ENCODE data around the gene TBC1D10A.

Gene TBC1D10A

DNA sequence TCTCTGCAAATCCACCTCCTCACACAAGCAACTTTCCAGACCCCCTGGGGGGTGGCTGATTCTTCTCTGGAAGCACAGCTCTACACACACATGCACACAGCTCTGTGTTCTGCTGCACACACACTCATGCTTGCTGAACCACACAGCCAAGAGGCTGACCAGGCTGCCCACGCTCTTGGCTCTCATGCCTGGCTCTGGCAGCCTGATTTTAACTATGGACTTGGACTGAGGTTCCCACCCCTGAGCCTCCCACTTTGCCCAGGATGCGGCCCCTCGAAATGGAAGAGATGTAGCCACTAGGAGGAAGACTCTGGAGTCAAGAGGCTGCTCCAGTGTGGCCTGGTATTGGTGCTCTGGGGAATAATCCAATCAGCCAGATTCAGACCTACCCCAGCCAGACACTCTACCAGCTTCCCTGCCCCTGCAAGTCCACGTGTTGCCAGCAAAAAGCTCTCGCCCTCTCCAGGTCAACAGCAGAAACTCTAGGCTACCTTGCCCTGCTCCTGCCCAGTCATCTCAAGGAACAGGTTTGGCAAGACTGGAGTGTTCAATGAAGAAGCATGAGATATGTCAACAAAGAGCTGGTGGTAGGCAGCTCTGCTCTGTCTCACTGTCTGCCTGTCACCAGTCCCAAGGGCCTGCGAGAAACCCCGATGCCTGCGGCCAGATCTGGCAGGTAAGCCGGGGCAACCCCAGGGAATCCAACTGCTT, 28.6 kb downstream of the TBC1D10A start:
- CTCF ChIA-PET, result interaction anchor here (1.0 to 22.3 kb wide), 4 partner anchors 9 to 42 kb away, joined by 3 to 268 read pairs (median 7); partner anchors contain the start of gene CASTOR1
- DNase-seq (ENCODE audit: extremely low spot score), result no peak
- no peak for TF ChIP-seq CTCF (IDR thresholded peaks at IDR 0.05; ENCODE audit: control extremely low read depth, extremely low read depth, low read depth, missing control alignments)
- POLR2A ChIA-PET, result no interaction called here

GRCh38 chr22:30297276-30297990, 29.3 kb downstream of the TBC1D10A start:
- DNase-seq (ENCODE audit: extremely low spot score), result no peak
- ChIA-PET POLR2A (no interaction called here), CTCF (interaction anchor here (1.0 to 22.3 kb wide), 4 partner anchors 10 to 42 kb away, joined by 3 to 268 read pairs (median 7); partner anchors contain the start of gene CASTOR1)
- TF ChIP-seq CTCF (IDR thresholded peaks at IDR 0.05; ENCODE audit: control extremely low read depth, extremely low read depth, low read depth, missing control alignments), result no peak

DNA sequence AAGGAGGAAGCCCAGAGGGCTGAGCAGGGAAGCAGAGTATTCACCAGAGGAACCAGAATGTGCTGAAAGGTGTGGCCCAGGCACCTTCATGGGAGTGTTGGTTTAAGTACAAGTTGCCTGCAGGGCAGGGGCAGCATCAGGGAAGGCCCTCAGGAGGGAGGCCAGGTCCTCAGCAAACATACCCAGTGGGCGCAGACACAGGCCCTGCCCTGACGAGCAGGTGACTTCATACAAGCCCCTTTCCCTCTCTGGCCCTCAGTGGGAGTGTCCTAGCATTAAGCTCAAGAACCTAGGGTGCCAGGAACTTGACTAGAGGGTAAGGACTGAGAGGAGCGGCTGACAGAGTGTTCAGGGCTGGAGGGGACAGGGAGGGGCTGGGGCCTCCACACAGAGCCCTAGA, 29.9 kb downstream of the TBC1D10A start:
- POLR2A ChIA-PET, result no interaction called here
- no peak for TF ChIP-seq CTCF (IDR thresholded peaks at IDR 0.05; ENCODE audit: control extremely low read depth, extremely low read depth, low read depth, missing control alignments)
- CTCF ChIA-PET, result interaction anchor here (1.0 to 22.3 kb wide), 4 partner anchors 9 to 127 kb away, joined by 3 to 268 read pairs (median 7); partner anchors contain the start of genes CASTOR1, CCDC157 and SF3A1
- DNase-seq (ENCODE audit: extremely low spot score), result no peak

- TF ChIP-seq CTCF (IDR thresholded peaks at IDR 0.05; ENCODE audit: control extremely low read depth, extremely low read depth, low read depth, missing control alignments), result no peak
- POLR2A ChIA-PET, result no interaction called here
- no peak for DNase-seq (ENCODE audit: extremely low spot score)
- CTCF ChIA-PET, result interaction anchor here (1.0 to 22.3 kb wide), 4 partner anchors 9 to 128 kb away, joined by 3 to 268 read pairs (median 7); partner anchors contain the start of genes CASTOR1, CCDC157 and SF3A1
Measured at GRCh38 chr22:30296324-30296723, 30.4 kb downstream of the TBC1D10A start.

DNA sequence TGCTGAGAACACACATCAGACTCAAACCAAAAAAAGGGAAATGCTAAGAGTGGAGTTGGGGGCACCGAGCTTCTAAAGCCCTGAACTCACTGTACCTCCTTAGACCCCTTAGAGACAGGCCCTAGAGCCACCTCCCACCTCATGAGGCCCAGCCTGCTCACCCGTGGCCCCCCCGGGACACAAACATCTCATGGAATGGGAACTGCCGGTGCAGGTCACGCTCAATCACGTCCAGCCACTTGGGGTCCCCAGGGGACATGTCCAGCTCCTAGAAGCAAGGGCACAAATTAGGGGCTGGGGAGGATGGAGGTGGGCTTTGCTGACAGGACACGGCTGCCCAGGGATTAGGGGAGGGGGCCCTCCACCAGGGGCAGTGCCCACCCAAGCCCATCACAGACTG, 31.2 kb downstream of the TBC1D10A start:
- TF ChIP-seq CTCF (IDR thresholded peaks at IDR 0.05; ENCODE audit: control extremely low read depth, extremely low read depth, low read depth, missing control alignments), result no peak
- no peak for DNase-seq (ENCODE audit: extremely low spot score)
- ChIA-PET POLR2A (no interaction called here), CTCF (interaction anchor here (1.6 to 22.3 kb wide), 3 partner anchors 8 to 129 kb away, joined by 3 to 307 read pairs (median 268); partner anchors contain the start of genes CASTOR1 and RNF215)

DNA sequence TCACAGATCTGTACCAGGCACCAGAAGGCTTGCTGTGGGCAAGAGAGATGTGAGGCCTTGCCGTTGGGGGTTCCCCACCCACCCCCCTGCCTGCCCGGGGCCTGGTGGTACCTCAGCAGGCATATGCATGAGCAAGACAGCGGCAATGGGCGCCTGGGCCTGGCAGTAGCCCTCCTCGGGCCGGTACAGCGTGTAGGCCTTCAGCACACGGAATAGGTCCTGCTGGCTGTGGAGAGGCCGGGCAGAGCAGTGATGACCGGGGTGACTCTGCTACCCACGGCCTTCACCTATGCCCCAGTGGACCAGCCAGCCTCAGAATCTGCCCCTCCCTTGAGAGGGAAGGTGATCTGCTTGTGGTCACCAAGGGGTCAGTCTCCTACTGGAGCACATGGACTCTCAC, 31.9 kb downstream of the TBC1D10A start:
- no peak for TF ChIP-seq CTCF (IDR thresholded peaks at IDR 0.05; ENCODE audit: control extremely low read depth, extremely low read depth, low read depth, missing control alignments)
- ChIA-PET CTCF (interaction anchor here (1.2 to 22.3 kb wide), 3 partner anchors 7 to 91 kb away, joined by 4 to 307 read pairs (median 268); partner anchors contain the start of genes CASTOR1 and RNF215), POLR2A (no interaction called here)
- no peak for DNase-seq (ENCODE audit: extremely low spot score)

All from GM10248 (cell line).